ENCODE results near the gene CNN2.

Gene CNN2

GRCh38 chr19:998064-998463 is 28.3 kb upstream of the CNN2 start:
- Mint-ChIP-seq H3K4me1 (peaks cover 24% of the 10 kb centered on the region), H3K36me3 (ENCODE audit: low read depth) (no peaks in the 10 kb centered on the region), H3K4me3 (peak overlapping the region; percentile 19), H3K27ac (no peak overlapping the region), H3K27me3 (ENCODE audit: low read depth, poor library complexity) (peaks cover 64% of the 10 kb centered on the region), H3K9me3 (no peaks in the 10 kb centered on the region)
- TF ChIP-seq CTCF (IDR thresholded peaks at IDR 0.05) = no peak
- no peak for DNase-seq

GRCh38 chr19:999379-999719 is 27.1 kb upstream of the CNN2 start:
- H3K27me3 Mint-ChIP-seq (ENCODE audit: low read depth, poor library complexity) = peaks cover 64% of the 10 kb centered on the region
- H3K27ac Mint-ChIP-seq = no peak overlapping the region
- H3K4me3 Mint-ChIP-seq = peak overlapping the region; percentile 70

GRCh38 chr19:1000095-1000494 is 26.3 kb upstream of the CNN2 start, which contains the start of gene GRIN3B:
GRIN3B (plus strand) TSS chr19:1000419; CDS start chr19:1000438, 19 bp downstream.
- peak within 1 kb of the TSS; percentile 70 for H3K4me3 Mint-ChIP-seq
- peaks cover 64% of the 10 kb centered on the region for H3K27me3 Mint-ChIP-seq (ENCODE audit: low read depth, poor library complexity)

More at GRCh38 chr19:999379-999719, 27.1 kb upstream of the CNN2 start:
- Mint-ChIP-seq H3K4me1 (peaks cover 17% of the 10 kb centered on the region), H3K36me3 (ENCODE audit: low read depth) (no peaks in the 10 kb centered on the region), H3K9me3 (no peaks in the 10 kb centered on the region)
- TF ChIP-seq CTCF (IDR thresholded peaks at IDR 0.05) = no peak
- no peak for DNase-seq

GRCh38 chr19:1000591-1001537 is 25.5 kb upstream of the CNN2 start:
- Mint-ChIP-seq H3K4me1 (peaks cover 17% of the 10 kb centered on the region), H3K27me3 (ENCODE audit: low read depth, poor library complexity) (peaks cover 59% of the 10 kb centered on the region), H3K4me3 (peak overlapping the region; percentile 68), H3K27ac (no peak overlapping the region), H3K9me3 (no peaks in the 10 kb centered on the region), H3K36me3 (ENCODE audit: low read depth) (no peaks in the 10 kb centered on the region)
- TF ChIP-seq CTCF (IDR thresholded peaks at IDR 0.05) = no peak
- peak; percentile 61 for DNase-seq

More at GRCh38 chr19:1000095-1000494, 26.3 kb upstream of the CNN2 start, which contains the start of gene GRIN3B:
- peak; percentile 84 for DNase-seq
- H3K36me3 Mint-ChIP-seq (ENCODE audit: low read depth) = no peaks in the 10 kb centered on the region
- H3K27ac Mint-ChIP-seq = no peak within 1 kb of the TSS
- H3K9me3 Mint-ChIP-seq = no peaks in the 10 kb centered on the region
- H3K4me1 Mint-ChIP-seq = peaks cover 17% of the 10 kb centered on the region
- peak; percentile 50 for TF ChIP-seq CTCF (IDR thresholded peaks at IDR 0.05)

GRCh38 chr19:1001538-1002166 is 24.8 kb upstream of the CNN2 start:
- Mint-ChIP-seq H3K27me3 (ENCODE audit: low read depth, poor library complexity) (peaks cover 51% of the 10 kb centered on the region), H3K9me3 (no peaks in the 10 kb centered on the region), H3K36me3 (ENCODE audit: low read depth) (peaks cover 3% of the 10 kb centered on the region), H3K27ac (no peak overlapping the region), H3K4me3 (peak overlapping the region; percentile 68), H3K4me1 (peaks cover 17% of the 10 kb centered on the region)
- peak; percentile 82 for DNase-seq
- peak; percentile 94 for TF ChIP-seq CTCF (IDR thresholded peaks at IDR 0.05)
